HCT116 (cell line): ENCODE data around the gene CDH22. TPM values are rescaled to one million over a fixed set of nuclear protein-coding genes. Genes with fewer than 3 reads are reported as not detected.

ENCODE experiments used
- ATAC-seq: fragments of 200-7000 bp; cut with Tn5 transposase; 2 replicates; pipeline ENCODE4 v1.9.1; 2020; ENCODE audit warnings: mild to moderate bottlenecking, moderate library complexity
- BruUV-seq: library from RNA; stranded (reverse); fragments of 400-500 nt; replicated peaks from 2 replicates; lab custom pipeline; 2021; lab: Mats Ljungman, UMichigan
- CTCF ChIA-PET: fragments of 300-600 bp; sonication (Branson Sonifier 250); formaldehyde crosslinking; loops from one replicate; lab custom pipeline; 2021; ENCODE audit warnings: antibody characterized with exemption; lab: Charles Lee
- POLR2A ChIA-PET: fragments of 300-600, 350-600 bp; sonication (Branson Sonifier 250); formaldehyde crosslinking; loops from one replicate; lab custom pipeline; 2021; ENCODE audit warnings: antibody characterized with exemption; lab: Charles Lee
- RAD21 ChIA-PET, 2 experiments: fragments of 300-600 bp; sonication (Branson Sonifier 250); formaldehyde crosslinking; loops; one replicate each; lab custom pipeline; 2023; ENCODE audit warnings: low total read pairs in 2 of 2; ENCODE audit not compliant: uncharacterized antibody in 2 of 2, unreplicated experiment in 2 of 2, low non-redundant PET in 1 of 2; lab: Charles Lee
- DNase-seq: peaks from one replicate; pipeline ENCODE4 v3.0.0-alpha.2; 2010; ENCODE audit warnings: low read depth, low spot score
- H2AFZ ChIP-seq: fragments of 200-600 bp; shearing (Covaris generic), sonication (generic); 2 replicates; pipeline ENCODE4 v1.6.1; 2017; ENCODE audit warnings: low read depth, mixed run types, mixed read lengths, antibody characterized with exemption, low read length; ENCODE audit not compliant: poor library complexity, severe bottlenecking
- H3K27ac ChIP-seq: 2 replicates; pipeline ENCODE4 v1.5.1; 2012; ENCODE audit warnings: low read depth, low read length
- H3K27me3 ChIP-seq: fragments of 200-600 bp; sonication (generic); 2 replicates; pipeline ENCODE4 v1.6.1; 2016; ENCODE audit warnings: mixed run types, low read length, mixed read lengths; ENCODE audit not compliant: insufficient read depth
- H3K36me3 ChIP-seq, 2 experiments: fragments of 200-500 bp in 1 of 2; fragments of 200-600 bp in 1 of 2; sonication (Bioruptor generic) in 1 of 2; sonication (generic) in 1 of 2; 2 replicates each; pipeline versions ENCODE4 v1.5.1 to v1.6.1; 2014 to 2016; ENCODE audit warnings: low read length in 2 of 2, inconsistent platforms in 1 of 2, mixed read lengths in 1 of 2, mixed run types in 1 of 2; ENCODE audit not compliant: insufficient read depth in 2 of 2, control insufficient read depth in 1 of 2
- H3K4me1 ChIP-seq, 2 experiments: fragments of 200-600 bp in 1 of 2; sonication (generic) in 1 of 2; 2 replicates each; pipeline versions ENCODE4 v1.5.1 to v1.6.1; 2012 to 2017; ENCODE audit warnings: low read length in 2 of 2, inconsistent platforms in 1 of 2, mild to moderate bottlenecking in 1 of 2, mixed read lengths in 1 of 2, mixed run types in 1 of 2, moderate library complexity in 1 of 2; ENCODE audit not compliant: insufficient read depth in 2 of 2, control insufficient read depth in 1 of 2
- H3K4me2 ChIP-seq: fragments of 200-600 bp; sonication (generic); 2 replicates; pipeline ENCODE4 v1.6.1; 2017; ENCODE audit warnings: mixed run types, low read length, mixed read lengths
- H3K4me3 ChIP-seq, 2 experiments: fragments of 200-600 bp in 1 of 2; sonication (generic) in 1 of 2; replicated peaks in 1 of 2; 2 replicates each; pipeline ENCODE4 v1.5.1; 2011 to 2016; ENCODE audit warnings: low read length in 2 of 2, control low read depth in 1 of 2, low read depth in 1 of 2, mild to moderate bottlenecking in 1 of 2, mixed read lengths in 1 of 2, mixed run types in 1 of 2
- H3K79me2 ChIP-seq: fragments of 200-600 bp; sonication (generic); 2 replicates; pipeline ENCODE4 v1.6.1; 2017; ENCODE audit warnings: mild to moderate bottlenecking, mixed run types, low read length, moderate library complexity, mixed read lengths; ENCODE audit not compliant: insufficient read depth
- H3K9ac ChIP-seq: fragments of 200-600 bp; sonication (generic); 2 replicates; pipeline ENCODE4 v1.6.1; 2016; ENCODE audit warnings: low read length, mixed read lengths
- H3K9me2 ChIP-seq: fragments of 200-600 bp; sonication (generic), shearing (Covaris generic); 2 replicates; pipeline ENCODE4 v1.6.1; 2017; ENCODE audit warnings: mixed run types, mild to moderate bottlenecking, moderate library complexity; ENCODE audit not compliant: insufficient read depth
- H3K9me3 ChIP-seq, 2 experiments: fragments of 200-500 bp in 1 of 2; fragments of 200-600 bp in 1 of 2; sonication (Bioruptor generic) in 1 of 2; sonication (generic) in 1 of 2; 2 replicates each; pipeline ENCODE4 v1.6.1; 2014 to 2017; ENCODE audit warnings: low read length in 2 of 2, mixed read lengths in 2 of 2, inconsistent platforms in 1 of 2, low read depth in 1 of 2, mild to moderate bottlenecking in 1 of 2, mixed run types in 1 of 2, moderate library complexity in 1 of 2; ENCODE audit not compliant: control insufficient read depth in 1 of 2, insufficient read depth in 1 of 2
- H4K20me1 ChIP-seq: fragments of 200-600 bp; sonication (generic), shearing (Covaris generic); 2 replicates; pipeline ENCODE4 v1.6.1; 2017; ENCODE audit warnings: mixed run types, mild to moderate bottlenecking, moderate library complexity; ENCODE audit not compliant: insufficient read depth
- EZH2 ChIP-seq: fragments of 200-600 bp; sonication (generic); IDR thresholded peaks from 2 replicates; pipeline ENCODE4 v1.6.1; 2017; ENCODE audit warnings: antibody characterized with exemption, mixed run types
- SRF ChIP-seq: IDR thresholded peaks from 2 replicates; pipeline ENCODE4 v1.6.1; 2012; ENCODE audit warnings: low read depth
- ZFX ChIP-seq: fragments of 450-650 bp; IDR thresholded peaks from 2 replicates; pipeline ENCODE4 v1.6.1; 2017
- intact Hi-C: fragments of 100-400 bp; cut with micrococcal nuclease; formaldehyde crosslinking; loops from 2 replicates; pipeline ENCODE4 v1.10.0; 2022
- total RNA-seq: library from RNA; stranded (reverse); gene quantifications from one replicate; pipeline ENCODE4 v1.2.1, GENCODE V29; 2021; ENCODE audit not compliant: unreplicated experiment
- TF ChIP-seq, protein P1 (sequence below): IDR thresholded peaks from 2 replicates; pipeline ENCODE4 v1.6.1; 2012

The CDH22 gene
- total RNA-seq, 1 experiment from 2014 or later, result 1.8 TPM

DNA sequence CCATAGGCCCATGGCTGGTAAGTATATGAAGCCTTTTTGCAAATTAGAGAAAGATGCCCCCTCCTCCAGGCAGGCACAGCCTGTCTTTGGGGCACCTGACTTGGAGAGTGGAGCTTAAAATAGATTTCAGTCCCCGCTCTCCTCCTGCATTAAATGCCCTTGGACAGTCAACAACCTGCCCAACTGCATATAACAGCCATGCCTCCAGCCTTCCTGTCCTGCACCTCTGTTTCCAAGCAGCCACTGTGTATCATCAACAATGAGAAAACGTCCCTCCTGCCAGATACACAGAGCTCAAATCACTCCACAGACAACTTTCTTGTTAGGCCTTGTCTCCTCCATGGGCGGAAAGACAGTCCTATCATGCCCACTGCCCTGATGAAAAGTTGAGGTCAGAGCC lies 3.4 kb downstream of the CDH22 start:
- intact Hi-C loops, result loop anchor here (5.0 kb wide), 1 partner anchor 173 kb away; no protein-coding TSS in a partner anchor
- TF ChIP-seq, protein P1, sequence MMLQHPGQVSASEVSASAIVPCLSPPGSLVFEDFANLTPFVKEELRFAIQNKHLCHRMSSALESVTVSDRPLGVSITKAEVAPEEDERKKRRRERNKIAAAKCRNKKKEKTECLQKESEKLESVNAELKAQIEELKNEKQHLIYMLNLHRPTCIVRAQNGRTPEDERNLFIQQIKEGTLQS, result no peak
- TF ChIP-seq, all 23 proteins: peak for 0
- H3K27ac ChIP-seq, result no peak overlapping the region
- H3K4me3 ChIP-seq, result no peak overlapping the region
- H3K79me2 ChIP-seq, result no peaks in the 10 kb centered on the region
- BruUV-seq, result no TSS peak
- ATAC-seq (no peak), DNase-seq (no peak)
- ChIA-PET CTCF (interaction anchor here (1.2 to 1.8 kb wide), 2 partner anchors 9 to 44 kb away, joined by 3 to 6 read pairs; no protein-coding TSS in a partner anchor), POLR2A (no interaction called here), RAD21 (no interaction called here)
- H3K9ac ChIP-seq, result no peak overlapping the region
- no peaks in the 10 kb centered on the region for H3K27me3 ChIP-seq
- no peaks in the 10 kb centered on the region for H3K9me3 ChIP-seq
- H3K4me2 ChIP-seq, result no peak overlapping the region
- peaks cover 4 to 17% of the 10 kb centered on the region in 2 experiments; a peak in 3 of 4 replicates for H3K4me1 ChIP-seq
- no peaks in the 10 kb centered on the region for H3K9me2 ChIP-seq
- no peaks in the 10 kb centered on the region for H3K36me3 ChIP-seq
- no peaks in the 10 kb centered on the region for H4K20me1 ChIP-seq
- H2AFZ ChIP-seq, result no peak overlapping the region

DNA sequence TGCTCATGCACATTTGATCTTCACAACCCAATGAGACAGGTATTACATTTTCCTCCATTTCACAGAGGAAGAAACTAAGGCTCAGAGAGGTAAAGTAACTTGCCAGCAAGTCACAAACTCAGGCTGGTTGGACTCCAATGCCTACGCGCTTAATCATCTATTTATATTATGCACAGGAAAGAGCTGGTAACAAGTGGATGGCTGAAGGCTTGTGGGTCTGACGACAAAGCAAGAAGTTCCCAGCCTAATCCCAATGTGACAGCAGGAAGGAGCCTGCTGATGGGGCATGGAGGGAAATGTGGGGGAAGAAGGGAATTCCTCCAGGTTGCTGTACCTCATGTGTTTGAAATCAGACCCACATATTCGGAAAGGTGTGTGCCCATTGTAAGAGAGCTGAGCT lies 3.9 kb downstream of the CDH22 start:
- no peak for ATAC-seq
- peaks cover 4 to 17% of the 10 kb centered on the region in 2 experiments; a peak in 3 of 4 replicates for H3K4me1 ChIP-seq
- POLR2A ChIA-PET, result no interaction called here
- no peak overlapping the region for H3K9ac ChIP-seq
- no peaks in the 10 kb centered on the region for H3K9me3 ChIP-seq
- TF ChIP-seq ZFX, result no peak
- no peak for TF ChIP-seq EZH2
- TF ChIP-seq SRF, result no peak
- no peaks in the 10 kb centered on the region for H3K79me2 ChIP-seq
- no peak overlapping the region for H3K27ac ChIP-seq
- H4K20me1 ChIP-seq, result no peaks in the 10 kb centered on the region
- no peaks in the 10 kb centered on the region for H3K9me2 ChIP-seq
- intact Hi-C loops, result no loop called here
- RAD21 ChIA-PET, result no interaction called here
- H3K27me3 ChIP-seq, result no peaks in the 10 kb centered on the region
- no peak overlapping the region for H3K4me2 ChIP-seq
- no peak for DNase-seq
- no peak overlapping the region for H2AFZ ChIP-seq
- no peaks in the 10 kb centered on the region for H3K36me3 ChIP-seq
- CTCF ChIA-PET, result interaction anchor here (1.2 to 1.8 kb wide), 2 partner anchors 10 to 45 kb away, joined by 3 to 6 read pairs; no protein-coding TSS in a partner anchor
- BruUV-seq, result no TSS peak
- no peak overlapping the region for H3K4me3 ChIP-seq
